PFSK-1 (cell line): ENCODE results near the gene ATL1.

Experiments
- POLR2AphosphoS5 ChIP-seq: IDR thresholded peaks from 2 replicates; pipeline ENCODE4 v1.6.1; 2012; ENCODE audit warnings: low read depth, mild to moderate bottlenecking, control low read depth, low read length, moderate library complexity
- REST ChIP-seq, 2 experiments: IDR thresholded peaks; 2 replicates each; pipeline versions ENCODE4 v1.6.1 to v1.8.0; 2011 to 2012; ENCODE audit warnings: low read depth in 2 of 2, low read length in 2 of 2, control low read depth in 1 of 2, inconsistent platforms in 1 of 2, mild to moderate bottlenecking in 1 of 2, moderate library complexity in 1 of 2; ENCODE audit not compliant: insufficient read depth in 1 of 2
- TAF1 ChIP-seq: IDR thresholded peaks from 2 replicates; pipeline ENCODE4 v1.6.1; 2012; ENCODE audit warnings: low read length, control low read depth, borderline replicate concordance; ENCODE audit not compliant: insufficient read depth

GRCh38 chr14:50524731-50525515, 35.0 kb upstream of the ATL1 start:
- TF ChIP-seq POLR2AphosphoS5 (no peak), TAF1 (no peak), REST (IDR thresholded peaks at IDR 0.05; ENCODE audit: insufficient read depth in 1 of 2, low read depth in 2 of 2, low read length in 2 of 2) (no peak)
